Hepatocyte (in vitro differentiated cells): ENCODE measurements around the gene TMPRSS6.

ENCODE experiments used
- CTCF ChIP-seq: fragments of 200-600 bp; sonication (generic); IDR thresholded peaks from 2 replicates; pipeline ENCODE4 v1.5.1; 2016; ENCODE audit warnings: antibody characterized with exemption, mild to moderate bottlenecking; ENCODE audit not compliant: poor library complexity
- EZH2 ChIP-seq: fragments of 200-600 bp; sonication (generic); IDR thresholded peaks from 2 replicates; pipeline ENCODE4 v1.6.1; 2016; ENCODE audit warnings: antibody characterized with exemption, mild to moderate bottlenecking, borderline replicate concordance

DNA sequence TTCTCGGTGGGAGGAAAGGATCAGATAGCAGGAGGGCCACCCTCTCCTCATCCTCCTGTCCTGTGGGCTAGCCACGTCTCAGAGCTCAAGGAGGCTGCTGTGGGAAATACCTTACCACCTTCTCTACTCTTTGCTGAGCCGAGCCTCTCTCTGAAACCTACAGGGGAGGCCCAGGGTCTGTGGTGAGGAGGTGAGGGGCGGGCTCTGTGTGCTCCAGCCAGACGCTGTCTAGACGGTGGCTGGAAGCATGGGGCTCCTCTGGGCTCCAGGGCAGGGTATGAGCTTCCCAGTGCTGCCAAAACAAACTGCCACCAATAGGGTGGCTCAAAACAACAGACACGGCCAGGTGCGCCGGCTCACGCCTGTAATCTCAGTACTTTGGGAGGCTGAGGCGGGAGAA lies 5.5 kb upstream of the TMPRSS6 start:
- TF ChIP-seq CTCF (no peak), EZH2 (no peak)
